ENCODE measurements around the gene DLX3.

GRCh38 chr17:50003911-50004310 lies 8.9 kb upstream of the DLX3 start:
- TF ChIP-seq NRF1 (IDR thresholded peaks at IDR 0.05; ENCODE audit: low read depth, low read length) (no peak), CTCF (IDR thresholded peaks at IDR 0.05; ENCODE audit: control extremely low read depth in 1 of 3, insufficient read depth in 1 of 3, low read depth in 1 of 3, low read length in 3 of 3) (no peak), CREB1 (IDR thresholded peaks at IDR 0.05) (no peak), EZH2 (IDR thresholded peaks at IDR 0.05; ENCODE audit: low read depth, low read length, severe bottlenecking) (no peak)
